ENCODE measurements around the gene EML6.
"Not testable (repeated sequence)": the region's sequence is repeated elsewhere in the genome, so short reads cannot be mapped to it uniquely, and the experiment has no call there.

The EML6 gene

GRCh38 chr2:54806975-54807374, 83.5 kb downstream of the EML6 start:
- DNase-seq = no peak

- no peak for DNase-seq
Observed at GRCh38 chr2:54808661-54809060, 85.2 kb downstream of the EML6 start.

GRCh38 chr2:54809819-54810218, 86.4 kb downstream of the EML6 start:
- DNase-seq = no peak

GRCh38 chr2:54810246-54810645, 86.8 kb downstream of the EML6 start:
- no peak for DNase-seq

- no peak for DNase-seq
Observed at GRCh38 chr2:54813584-54813983, 90.1 kb downstream of the EML6 start.

GRCh38 chr2:54814389-54815147, 91.1 kb downstream of the EML6 start:
- no peak for DNase-seq

- DNase-seq = no peak
Observed at GRCh38 chr2:54815148-54815539, 91.7 kb downstream of the EML6 start.

- DNase-seq = no peak
Observed at GRCh38 chr2:54818226-54818625, 94.8 kb downstream of the EML6 start.

GRCh38 chr2:54820558-54820957, 97.1 kb downstream of the EML6 start:
- DNase-seq = no peak

- no peak for DNase-seq
Observed at GRCh38 chr2:54824567-54824966, 101.1 kb downstream of the EML6 start.

- DNase-seq = no peak
Observed at GRCh38 chr2:54830546-54830945, 107.1 kb downstream of the EML6 start.

- DNase-seq = no peak
Observed at GRCh38 chr2:54831480-54831879, 108.0 kb downstream of the EML6 start.

- no peak for DNase-seq
Observed at GRCh38 chr2:54834721-54835120, 111.3 kb downstream of the EML6 start.

- no peak for DNase-seq
Observed at GRCh38 chr2:54836477-54836876, 113.0 kb downstream of the EML6 start.

GRCh38 chr2:54838585-54839035, 115.1 kb downstream of the EML6 start:
- peak; percentile 70 for DNase-seq

- no peak for DNase-seq
Observed at GRCh38 chr2:54839461-54840255, 116.2 kb downstream of the EML6 start.

- DNase-seq = no peak
Observed at GRCh38 chr2:54840559-54841468, 117.4 kb downstream of the EML6 start.

GRCh38 chr2:54841500-54841899, 118.0 kb downstream of the EML6 start:
- not testable (repeated sequence) for DNase-seq

- DNase-seq = no peak
Observed at GRCh38 chr2:54845094-54845493, 121.6 kb downstream of the EML6 start.

- DNase-seq = no peak
Observed at GRCh38 chr2:54845514-54845913, 122.1 kb downstream of the EML6 start.

GRCh38 chr2:54850171-54851122, 127.0 kb downstream of the EML6 start:
- no peak for DNase-seq
